ENCODE data around the gene TAGLN3.

The TAGLN3 gene

GRCh38 chr3:112056451-112056929 is 57.8 kb downstream of the TAGLN3 start:
- no peak for TF ChIP-seq GLIS3 (CRISPR knock-in tag; IDR thresholded peaks at IDR 0.05)
- no peak for TF ChIP-seq PATZ1 (CRISPR knock-in tag; IDR thresholded peaks at IDR 0.05; ENCODE audit: borderline replicate concordance)
- no peak for TF ChIP-seq BACH2 (CRISPR knock-in tag; IDR thresholded peaks at IDR 0.05; ENCODE audit: borderline replicate concordance)
- no peak for TF ChIP-seq ISL1 (CRISPR knock-in tag; IDR thresholded peaks at IDR 0.05)
- TF ChIP-seq PPARA (CRISPR knock-in tag; IDR thresholded peaks at IDR 0.05; ENCODE audit: borderline replicate concordance): no peak
- no peak for TF ChIP-seq ZNF70 (CRISPR knock-in tag; IDR thresholded peaks at IDR 0.05)
- TF ChIP-seq CREB5 (CRISPR knock-in tag; IDR thresholded peaks at IDR 0.05; ENCODE audit: low read depth): no peak
- TF ChIP-seq ZC3H10 (CRISPR knock-in tag; IDR thresholded peaks at IDR 0.05): no peak
- peak; percentile 79 for ATAC-seq

GRCh38 chr3:112059497-112059896 is 60.8 kb downstream of the TAGLN3 start:
- TF ChIP-seq GLIS3 (CRISPR knock-in tag; IDR thresholded peaks at IDR 0.05) (no peak), CSDC2 (CRISPR knock-in tag; IDR thresholded peaks at IDR 0.05) (no peak), ZFP30 (CRISPR knock-in tag; IDR thresholded peaks at IDR 0.05) (no peak), ZNF70 (CRISPR knock-in tag; IDR thresholded peaks at IDR 0.05) (no peak), CSRNP3 (CRISPR knock-in tag; IDR thresholded peaks at IDR 0.05) (no peak), ESRRG (CRISPR knock-in tag; IDR thresholded peaks at IDR 0.05) (no peak), SNAI2 (CRISPR knock-in tag; IDR thresholded peaks at IDR 0.05) (no peak), ZFP3 (CRISPR knock-in tag; IDR thresholded peaks at IDR 0.05) (no peak), BACH2 (CRISPR knock-in tag; IDR thresholded peaks at IDR 0.05; ENCODE audit: borderline replicate concordance) (no peak), TSHZ2 (CRISPR knock-in tag; IDR thresholded peaks at IDR 0.05) (no peak), PATZ1 (CRISPR knock-in tag; IDR thresholded peaks at IDR 0.05; ENCODE audit: borderline replicate concordance) (no peak), ISL1 (CRISPR knock-in tag; IDR thresholded peaks at IDR 0.05) (no peak), ZC3H10 (CRISPR knock-in tag; IDR thresholded peaks at IDR 0.05) (no peak), PPARA (CRISPR knock-in tag; IDR thresholded peaks at IDR 0.05; ENCODE audit: borderline replicate concordance) (no peak), TCF4 (CRISPR knock-in tag; IDR thresholded peaks at IDR 0.05; ENCODE audit: borderline replicate concordance) (no peak), RARB (CRISPR knock-in tag; IDR thresholded peaks at IDR 0.05) (no peak), CREB5 (CRISPR knock-in tag; IDR thresholded peaks at IDR 0.05; ENCODE audit: low read depth) (no peak), TOX (CRISPR knock-in tag; IDR thresholded peaks at IDR 0.05; ENCODE audit: borderline replicate concordance) (no peak), POU6F1 (CRISPR knock-in tag; IDR thresholded peaks at IDR 0.05; ENCODE audit: borderline replicate concordance, low read depth) (no peak)

More at GRCh38 chr3:112059497-112059896, 60.8 kb downstream of the TAGLN3 start:
- ATAC-seq: no peak

Data from SK-N-SH treated with all-trans-retinoic acid at 6 μM for 48 hours (cell line).